Keratinocyte (primary cell): ENCODE data around the gene THOC1. TPM values are rescaled to one million over a fixed set of nuclear protein-coding genes. Genes with fewer than 3 reads are reported as not detected.

Source experiments
- DNase-seq: peaks from one replicate; pipeline ENCODE4 v3.0.0-alpha.2; 2011; ENCODE audit warnings: low read depth, missing footprints, low spot score
- FAIRE-seq: peaks from 2 replicates; lab custom pipeline; 2011; peaks lifted over from hg19 to GRCh38; lab: Jason Lieb, UNC
- H2AFZ ChIP-seq: 2 replicates; pipeline ENCODE4 v1.6.0; 2012; ENCODE audit warnings: low read length, control low read depth, inconsistent platforms; ENCODE audit not compliant: control insufficient read depth
- H3K27ac ChIP-seq: 2 replicates; pipeline ENCODE4 v1.5.1; 2011; ENCODE audit warnings: low read length; ENCODE audit not compliant: control insufficient read depth, insufficient read depth
- H3K27me3 ChIP-seq: 3 replicates; pipeline ENCODE4 v1.6.0; 2011; ENCODE audit warnings: low read length; ENCODE audit not compliant: control insufficient read depth, insufficient read depth; ENCODE audit errors: extremely low read depth
- H3K36me3 ChIP-seq, 2 experiments: 2 replicates in 1 of 2; 3 replicates in 1 of 2; pipeline ENCODE4 v1.5.1; 2011; ENCODE audit warnings: low read length in 2 of 2, mild to moderate bottlenecking in 1 of 2; ENCODE audit not compliant: control insufficient read depth in 2 of 2, insufficient read depth in 2 of 2; ENCODE audit errors: extremely low read depth in 1 of 2
- H3K4me1 ChIP-seq: 3 replicates; pipeline ENCODE4 v1.5.1; 2011; ENCODE audit warnings: low read length; ENCODE audit not compliant: control insufficient read depth, insufficient read depth; ENCODE audit errors: extremely low read depth
- H3K4me2 ChIP-seq: 3 replicates; pipeline ENCODE4 v1.6.0; 2011; ENCODE audit warnings: low read depth, low read length; ENCODE audit not compliant: control insufficient read depth, insufficient read depth; ENCODE audit errors: extremely low read depth
- H3K4me3 ChIP-seq, 3 experiments: fragments of 200-600 bp in 1 of 3; sonication (generic) in 1 of 3; 2 replicates in 2 of 3; 3 replicates in 1 of 3; pipeline ENCODE4 v1.5.1; 2011 to 2016; ENCODE audit warnings: low read length in 3 of 3, mild to moderate bottlenecking in 3 of 3, control low read depth in 2 of 3, inconsistent platforms in 1 of 3, low read depth in 1 of 3, mixed read lengths in 1 of 3, mixed run types in 1 of 3, moderate library complexity in 1 of 3; ENCODE audit not compliant: control insufficient read depth in 2 of 3, insufficient read depth in 2 of 3; ENCODE audit errors: extremely low read depth in 1 of 3
- H3K79me2 ChIP-seq: 2 replicates; pipeline ENCODE4 v1.6.0; 2012; ENCODE audit warnings: low read length; ENCODE audit not compliant: control insufficient read depth, insufficient read depth
- H3K9ac ChIP-seq: 3 replicates; pipeline ENCODE4 v1.6.0; 2011; ENCODE audit warnings: low read length; ENCODE audit not compliant: control insufficient read depth, insufficient read depth; ENCODE audit errors: extremely low read depth
- H3K9me1 ChIP-seq: 3 replicates; pipeline ENCODE4 v1.6.0; 2011; ENCODE audit warnings: low read length; ENCODE audit not compliant: control insufficient read depth, insufficient read depth; ENCODE audit errors: extremely low read depth
- H3K9me3 ChIP-seq: 2 replicates; pipeline ENCODE4 v1.5.1; 2012; ENCODE audit warnings: low read depth, low read length; ENCODE audit not compliant: control insufficient read depth
- H4K20me1 ChIP-seq: 3 replicates; pipeline ENCODE4 v1.6.0; 2011; ENCODE audit warnings: low read length; ENCODE audit not compliant: control insufficient read depth, insufficient read depth; ENCODE audit errors: extremely low read depth
- CTCF ChIP-seq, 3 experiments: IDR thresholded peaks in 1 of 3; conservative IDR thresholded peaks in 1 of 3; optimal IDR thresholded peaks in 1 of 3; 2 replicates in 2 of 3; 3 replicates in 1 of 3; pipeline versions ENCODE3 to v1.5.1; 2011; ENCODE audit warnings: low read length in 3 of 3, mild to moderate bottlenecking in 3 of 3, moderate library complexity in 2 of 3, control low read depth in 1 of 3, inconsistent platforms in 1 of 3; ENCODE audit not compliant: insufficient read depth in 2 of 3; ENCODE audit errors: extremely low read depth in 1 of 3
- EZH2 ChIP-seq: IDR thresholded peaks from one replicate; pipeline ENCODE4 v1.6.1; 2012; ENCODE audit warnings: inconsistent platforms, mild to moderate bottlenecking, low read length, moderate library complexity
- dilution Hi-C: fragments of 300-500 bp; cut with MboI; formaldehyde crosslinking; loops from one replicate; pipeline ENCODE4 v1.7.0; 2020; ENCODE audit warnings: low sequenced_read_pairs; ENCODE audit not compliant: extremely low pct_ligation_motif_present
- polyA plus RNA-seq, 5 experiments: library from polyadenylated mRNA; depleted of rRNA in 3 of 5; stranded (reverse) in 3 of 5; stranded (forward) in 1 of 5; unstranded in 1 of 5; fragments of >200 nt; gene quantifications; 1 replicate in 1 of 5; 2 replicates in 3 of 5; 3 replicates in 1 of 5; pipeline versions ENCODE4 v1.2.1 to v1.2.3, GENCODE V29; 2011 to 2012; ENCODE audit warnings: missing spikeins in 2 of 5, low read depth in 1 of 5, low replicate concordance in 1 of 5

The THOC1 gene
- polyA plus RNA-seq, 1 donor (not counting 4 experiments of a cell fraction or from before 2014, with no cell fraction given): 35.8 TPM

- peaks cover 9% of the 10 kb centered on the region for H3K79me2 ChIP-seq
- no peaks in the 10 kb centered on the region for H3K4me1 ChIP-seq
- no peaks in the 10 kb centered on the region for H4K20me1 ChIP-seq
- FAIRE-seq: no peak
- no peaks in the 10 kb centered on the region for H3K27me3 ChIP-seq
- no peaks in the 10 kb centered on the region for H3K9me3 ChIP-seq
- dilution Hi-C loops: no loop called here
- H3K9ac ChIP-seq: no peak overlapping the region
- H3K36me3 ChIP-seq: peaks cover 13 to 27% of the 10 kb centered on the region in 2 experiments
- no peak overlapping the region for H3K27ac ChIP-seq
- no peak overlapping the region for H3K4me3 ChIP-seq
- no peaks in the 10 kb centered on the region for H3K9me1 ChIP-seq
- no peak overlapping the region for H2AFZ ChIP-seq
- no peak for DNase-seq
- no peak overlapping the region for H3K4me2 ChIP-seq
- TF ChIP-seq EZH2: no peak
- TF ChIP-seq CTCF (optimal IDR thresholded peaks at IDR 0.05 in 1 of 3, IDR thresholded peaks at IDR 0.05 in 1 of 3, conservative IDR thresholded peaks at IDR 0.05 in 1 of 3; ENCODE audit: extremely low read depth in 1 of 3, insufficient read depth in 2 of 3, low read length in 3 of 3): no peak
These were observed 68.6 kb downstream of the THOC1 start for GRCh38 chr18:199214-199613.

- Histone ChIP-seq H3K4me2 (no peak overlapping the region), H3K79me2 (peaks cover 37% of the 10 kb centered on the region), H3K36me3 (peaks cover 6 to 21% of the 10 kb centered on the region in 2 experiments), H3K9me3 (no peaks in the 10 kb centered on the region), H3K9ac (no peak overlapping the region), H4K20me1 (no peaks in the 10 kb centered on the region), H3K27me3 (no peaks in the 10 kb centered on the region), H3K9me1 (no peaks in the 10 kb centered on the region), H3K27ac (no peak overlapping the region), H2AFZ (no peak overlapping the region), H3K4me3 (no peak overlapping the region), H3K4me1 (no peaks in the 10 kb centered on the region)
- FAIRE-seq: no peak
- TF ChIP-seq CTCF (optimal IDR thresholded peaks at IDR 0.05 in 1 of 3, IDR thresholded peaks at IDR 0.05 in 1 of 3, conservative IDR thresholded peaks at IDR 0.05 in 1 of 3; ENCODE audit: extremely low read depth in 1 of 3, insufficient read depth in 2 of 3, low read length in 3 of 3): no peak
- no peak for TF ChIP-seq EZH2
- dilution Hi-C loops: no loop called here
- no peak for DNase-seq
These were observed 72.2 kb downstream of the THOC1 start for GRCh38 chr18:195651-196050.
